HL-60 (cell line): Measurements from ENCODE around the gene HAGHL.

ENCODE experiments used
- GABPA ChIP-seq: IDR thresholded peaks from 2 replicates; pipeline ENCODE4 v1.6.1; 2012; ENCODE audit warnings: low read depth
- POLR2AphosphoS5 ChIP-seq: IDR thresholded peaks from 2 replicates; pipeline ENCODE4 v1.6.1; 2012; ENCODE audit warnings: low read depth
- SPI1 ChIP-seq: IDR thresholded peaks from 2 replicates; pipeline ENCODE4 v1.6.1; 2012; ENCODE audit warnings: low read depth, mild to moderate bottlenecking, borderline replicate concordance
- TF ChIP-seq, protein P1 (sequence below): IDR thresholded peaks from one replicate; pipeline ENCODE4 v1.5.1; 2011; ENCODE audit warnings: low read length, control low read depth, inconsistent platforms; ENCODE audit not compliant: insufficient read depth
- TF ChIP-seq, protein P2 (sequence below): IDR thresholded peaks from 2 replicates; pipeline ENCODE4 v1.6.1; 2012; ENCODE audit warnings: low read depth; ENCODE audit not compliant: insufficient replicate concordance

DNA sequence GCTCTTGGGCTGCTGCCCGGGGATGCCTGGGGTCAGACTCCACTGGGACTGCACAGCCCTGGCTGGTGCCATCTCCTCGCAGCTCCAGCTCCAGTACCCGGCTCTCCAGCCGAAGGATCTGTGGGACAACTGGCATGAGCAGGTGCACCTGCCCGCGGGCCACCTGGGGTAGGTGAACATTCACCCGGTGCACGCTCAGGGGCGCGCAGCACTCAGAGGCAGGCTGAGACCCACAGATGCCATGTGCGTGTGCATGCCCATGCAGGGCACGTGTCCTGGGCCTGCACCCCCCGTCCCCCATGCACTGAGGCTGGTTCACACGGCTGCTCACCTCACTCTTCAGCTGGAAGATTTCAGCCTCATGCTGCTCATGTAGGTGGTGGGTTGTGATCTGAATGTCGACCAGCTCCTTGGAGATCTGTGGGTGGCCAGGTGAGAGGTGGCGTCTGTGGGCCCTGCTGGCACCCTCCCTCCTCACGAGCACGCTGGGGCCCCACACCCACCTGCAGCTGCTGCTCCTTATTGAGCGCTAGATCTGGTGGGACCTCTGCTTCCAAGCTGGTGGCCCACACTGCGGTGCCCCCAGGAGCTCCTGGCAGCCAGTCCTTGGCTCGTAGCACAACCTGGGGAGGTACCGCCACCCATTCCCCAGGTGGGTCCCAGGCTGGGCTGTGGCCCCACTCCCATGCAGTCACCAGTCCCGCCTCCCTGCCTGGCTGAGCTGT, 1.3 kb upstream of the HAGHL start:
- TF ChIP-seq, protein P1, sequence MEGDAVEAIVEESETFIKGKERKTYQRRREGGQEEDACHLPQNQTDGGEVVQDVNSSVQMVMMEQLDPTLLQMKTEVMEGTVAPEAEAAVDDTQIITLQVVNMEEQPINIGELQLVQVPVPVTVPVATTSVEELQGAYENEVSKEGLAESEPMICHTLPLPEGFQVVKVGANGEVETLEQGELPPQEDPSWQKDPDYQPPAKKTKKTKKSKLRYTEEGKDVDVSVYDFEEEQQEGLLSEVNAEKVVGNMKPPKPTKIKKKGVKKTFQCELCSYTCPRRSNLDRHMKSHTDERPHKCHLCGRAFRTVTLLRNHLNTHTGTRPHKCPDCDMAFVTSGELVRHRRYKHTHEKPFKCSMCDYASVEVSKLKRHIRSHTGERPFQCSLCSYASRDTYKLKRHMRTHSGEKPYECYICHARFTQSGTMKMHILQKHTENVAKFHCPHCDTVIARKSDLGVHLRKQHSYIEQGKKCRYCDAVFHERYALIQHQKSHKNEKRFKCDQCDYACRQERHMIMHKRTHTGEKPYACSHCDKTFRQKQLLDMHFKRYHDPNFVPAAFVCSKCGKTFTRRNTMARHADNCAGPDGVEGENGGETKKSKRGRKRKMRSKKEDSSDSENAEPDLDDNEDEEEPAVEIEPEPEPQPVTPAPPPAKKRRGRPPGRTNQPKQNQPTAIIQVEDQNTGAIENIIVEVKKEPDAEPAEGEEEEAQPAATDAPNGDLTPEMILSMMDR, result no peak
- TF ChIP-seq POLR2AphosphoS5 (peak; percentile 51; the same call in 1 of the 2 replicates), GABPA (no peak), SPI1 (no peak)
- TF ChIP-seq, protein P2, sequence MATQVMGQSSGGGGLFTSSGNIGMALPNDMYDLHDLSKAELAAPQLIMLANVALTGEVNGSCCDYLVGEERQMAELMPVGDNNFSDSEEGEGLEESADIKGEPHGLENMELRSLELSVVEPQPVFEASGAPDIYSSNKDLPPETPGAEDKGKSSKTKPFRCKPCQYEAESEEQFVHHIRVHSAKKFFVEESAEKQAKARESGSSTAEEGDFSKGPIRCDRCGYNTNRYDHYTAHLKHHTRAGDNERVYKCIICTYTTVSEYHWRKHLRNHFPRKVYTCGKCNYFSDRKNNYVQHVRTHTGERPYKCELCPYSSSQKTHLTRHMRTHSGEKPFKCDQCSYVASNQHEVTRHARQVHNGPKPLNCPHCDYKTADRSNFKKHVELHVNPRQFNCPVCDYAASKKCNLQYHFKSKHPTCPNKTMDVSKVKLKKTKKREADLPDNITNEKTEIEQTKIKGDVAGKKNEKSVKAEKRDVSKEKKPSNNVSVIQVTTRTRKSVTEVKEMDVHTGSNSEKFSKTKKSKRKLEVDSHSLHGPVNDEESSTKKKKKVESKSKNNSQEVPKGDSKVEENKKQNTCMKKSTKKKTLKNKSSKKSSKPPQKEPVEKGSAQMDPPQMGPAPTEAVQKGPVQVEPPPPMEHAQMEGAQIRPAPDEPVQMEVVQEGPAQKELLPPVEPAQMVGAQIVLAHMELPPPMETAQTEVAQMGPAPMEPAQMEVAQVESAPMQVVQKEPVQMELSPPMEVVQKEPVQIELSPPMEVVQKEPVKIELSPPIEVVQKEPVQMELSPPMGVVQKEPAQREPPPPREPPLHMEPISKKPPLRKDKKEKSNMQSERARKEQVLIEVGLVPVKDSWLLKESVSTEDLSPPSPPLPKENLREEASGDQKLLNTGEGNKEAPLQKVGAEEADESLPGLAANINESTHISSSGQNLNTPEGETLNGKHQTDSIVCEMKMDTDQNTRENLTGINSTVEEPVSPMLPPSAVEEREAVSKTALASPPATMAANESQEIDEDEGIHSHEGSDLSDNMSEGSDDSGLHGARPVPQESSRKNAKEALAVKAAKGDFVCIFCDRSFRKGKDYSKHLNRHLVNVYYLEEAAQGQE, result no peak
